OCI-LY1 (cell line): Measurements from ENCODE around the gene DGCR2.
"Not testable (repeated sequence)": the region's sequence is repeated elsewhere in the genome, so short reads cannot be mapped to it uniquely, and the experiment has no call there.

Source experiments
- H2AFZ ChIP-seq: fragments of 200-600 bp; sonication (generic), shearing (Covaris generic); 2 replicates; pipeline ENCODE4 v1.6.0; 2014; ENCODE audit warnings: antibody characterized with exemption, mild to moderate bottlenecking, low read length
- H3F3A ChIP-seq: fragments of 200-600 bp; sonication (generic), shearing (Covaris generic); 2 replicates; pipeline ENCODE4 v1.6.0; 2014; ENCODE audit warnings: mild to moderate bottlenecking, antibody characterized with exemption, low read length, moderate library complexity; ENCODE audit not compliant: insufficient read depth
- H3K27ac ChIP-seq: fragments of 200-600 bp; sonication (generic); 2 replicates; pipeline ENCODE4 v1.5.1; 2014; ENCODE audit warnings: low read length, mixed run types, mild to moderate bottlenecking, low read depth; ENCODE audit not compliant: poor library complexity, severe bottlenecking
- H3K27me3 ChIP-seq: fragments of 200-600 bp; sonication (generic); 2 replicates; pipeline ENCODE4 v1.6.0; 2014; ENCODE audit warnings: antibody characterized with exemption, mild to moderate bottlenecking, low read length, moderate library complexity; ENCODE audit not compliant: insufficient read depth
- H3K36me3 ChIP-seq: fragments of 200-600 bp; sonication (generic); 2 replicates; pipeline ENCODE4 v1.6.1; 2014; ENCODE audit warnings: mild to moderate bottlenecking, antibody characterized with exemption, low read length, moderate library complexity, mixed read lengths; ENCODE audit not compliant: insufficient read depth
- H3K4me1 ChIP-seq: fragments of 200-600 bp; sonication (generic); 2 replicates; pipeline ENCODE4 v1.5.1; 2014; ENCODE audit warnings: mild to moderate bottlenecking, low read length, moderate library complexity; ENCODE audit not compliant: insufficient read depth, severe bottlenecking
- H3K4me2 ChIP-seq: fragments of 200-600 bp; sonication (generic), shearing (Covaris generic); 2 replicates; pipeline ENCODE4 v1.6.1; 2014; ENCODE audit warnings: low read length
- H3K4me3 ChIP-seq: fragments of 200-600 bp; sonication (generic); 2 replicates; pipeline ENCODE4 v1.5.1; 2014; ENCODE audit warnings: low read length, low read depth, mild to moderate bottlenecking, mixed read lengths; ENCODE audit not compliant: poor library complexity, severe bottlenecking
- H3K79me2 ChIP-seq: fragments of 200-600 bp; shearing (Covaris generic); 2 replicates; pipeline ENCODE4 v1.6.1; 2016; ENCODE audit warnings: mixed run types, low read length, mixed read lengths; ENCODE audit not compliant: insufficient read depth
- H3K9ac ChIP-seq: fragments of 200-600 bp; sonication (generic), shearing (Covaris generic); 2 replicates; pipeline ENCODE4 v1.6.1; 2014; ENCODE audit warnings: mild to moderate bottlenecking, low read length, mixed read lengths
- H3K9me2 ChIP-seq: fragments of 200-600 bp; sonication (generic), shearing (Covaris generic); 2 replicates; pipeline ENCODE4 v1.6.1; 2014; ENCODE audit warnings: low read depth, mild to moderate bottlenecking, low read length, mixed read lengths
- H3K9me3 ChIP-seq: fragments of 200-600 bp; shearing (Covaris generic); 2 replicates; pipeline ENCODE4 v1.6.1; 2014; ENCODE audit warnings: low read length, mixed read lengths
- H4K20me1 ChIP-seq: fragments of 200-600 bp; sonication (generic), shearing (Covaris generic); 2 replicates; pipeline ENCODE4 v1.6.0; 2016; ENCODE audit warnings: mild to moderate bottlenecking, low read length; ENCODE audit not compliant: insufficient read depth
- EZH2 ChIP-seq: fragments of 200-600 bp; sonication (generic), shearing (Covaris generic); IDR thresholded peaks from 2 replicates; pipeline ENCODE4 v1.8.0; 2017; ENCODE audit warnings: borderline replicate concordance, mixed run types, mild to moderate bottlenecking, antibody characterized with exemption, low read length, moderate library complexity, mixed read lengths
- TF ChIP-seq, protein P1 (sequence below): fragments of 200-600 bp; sonication (generic), shearing (Covaris generic); IDR thresholded peaks from 2 replicates; pipeline ENCODE4 v1.5.1; 2017; ENCODE audit warnings: mild to moderate bottlenecking, antibody characterized with exemption, low read length, moderate library complexity, mixed read lengths

DGCR2 gene

GRCh38 chr22:19086896-19087295 lies 35.3 kb downstream of the DGCR2 start:
- Histone ChIP-seq H3K9me3 (no peaks in the 10 kb centered on the region), H3K79me2 (no peaks in the 10 kb centered on the region), H3K9ac (no peak overlapping the region), H3K36me3 (peaks cover 10% of the 10 kb centered on the region; the same call in 1 of the 2 replicates), H2AFZ (no peak overlapping the region), H3F3A (no peaks in the 10 kb centered on the region), H3K4me2 (no peak overlapping the region), H3K9me2 (no peaks in the 10 kb centered on the region), H3K4me3 (no peak overlapping the region), H3K27me3 (no peaks in the 10 kb centered on the region), H3K27ac (no peak overlapping the region), H3K4me1 (peaks cover 16% of the 10 kb centered on the region), H4K20me1 (no peaks in the 10 kb centered on the region)
- no peak for TF ChIP-seq EZH2
- TF ChIP-seq, protein P1, sequence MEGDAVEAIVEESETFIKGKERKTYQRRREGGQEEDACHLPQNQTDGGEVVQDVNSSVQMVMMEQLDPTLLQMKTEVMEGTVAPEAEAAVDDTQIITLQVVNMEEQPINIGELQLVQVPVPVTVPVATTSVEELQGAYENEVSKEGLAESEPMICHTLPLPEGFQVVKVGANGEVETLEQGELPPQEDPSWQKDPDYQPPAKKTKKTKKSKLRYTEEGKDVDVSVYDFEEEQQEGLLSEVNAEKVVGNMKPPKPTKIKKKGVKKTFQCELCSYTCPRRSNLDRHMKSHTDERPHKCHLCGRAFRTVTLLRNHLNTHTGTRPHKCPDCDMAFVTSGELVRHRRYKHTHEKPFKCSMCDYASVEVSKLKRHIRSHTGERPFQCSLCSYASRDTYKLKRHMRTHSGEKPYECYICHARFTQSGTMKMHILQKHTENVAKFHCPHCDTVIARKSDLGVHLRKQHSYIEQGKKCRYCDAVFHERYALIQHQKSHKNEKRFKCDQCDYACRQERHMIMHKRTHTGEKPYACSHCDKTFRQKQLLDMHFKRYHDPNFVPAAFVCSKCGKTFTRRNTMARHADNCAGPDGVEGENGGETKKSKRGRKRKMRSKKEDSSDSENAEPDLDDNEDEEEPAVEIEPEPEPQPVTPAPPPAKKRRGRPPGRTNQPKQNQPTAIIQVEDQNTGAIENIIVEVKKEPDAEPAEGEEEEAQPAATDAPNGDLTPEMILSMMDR: no peak

DNA sequence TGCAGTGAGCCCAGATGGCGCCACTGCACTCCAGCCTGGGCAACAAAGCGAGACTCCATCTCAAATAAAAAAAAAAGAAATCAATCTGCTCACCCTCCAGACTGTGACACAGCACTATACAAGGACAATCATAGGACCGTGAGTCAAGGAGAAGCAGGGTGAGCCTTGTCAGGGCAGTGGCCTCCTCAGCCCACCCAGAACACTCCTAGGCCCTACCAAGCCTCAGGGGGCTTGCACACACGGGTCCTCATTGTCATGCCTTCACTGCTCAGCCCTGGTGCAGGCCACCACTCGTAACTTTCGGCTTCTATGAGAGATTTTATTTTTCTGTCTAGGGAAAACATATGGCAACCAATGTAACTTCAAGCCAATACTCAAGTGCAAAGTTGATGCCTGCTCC lies 35.8 kb downstream of the DGCR2 start:
- Histone ChIP-seq H3K9ac (no peak overlapping the region), H3K27me3 (no peaks in the 10 kb centered on the region)

GRCh38 chr22:19085233-19085718 lies 36.9 kb downstream of the DGCR2 start:
- Histone ChIP-seq H3K9me2 (no peaks in the 10 kb centered on the region), H3K79me2 (no peaks in the 10 kb centered on the region), H3K36me3 (peaks cover 23% of the 10 kb centered on the region; the same call in 1 of the 2 replicates), H3F3A (no peaks in the 10 kb centered on the region), H3K4me1 (peaks cover 16% of the 10 kb centered on the region), H3K27ac (peak overlapping the region; percentile 58), H4K20me1 (no peaks in the 10 kb centered on the region), H3K9ac (peak overlapping the region; percentile 34; the same call in 1 of the 2 replicates), H3K27me3 (no peaks in the 10 kb centered on the region), H3K9me3 (no peaks in the 10 kb centered on the region), H3K4me3 (no peak overlapping the region), H2AFZ (no peak overlapping the region), H3K4me2 (peak overlapping the region; percentile 47; the same call in 1 of the 2 replicates)
- no peak for TF ChIP-seq EZH2
- TF ChIP-seq, protein P1: peak; percentile 35; the same call in 1 of the 2 replicates

More for the DNA sequence above, 35.8 kb downstream of the DGCR2 start:
- H3K9me3 ChIP-seq: no peaks in the 10 kb centered on the region
- peak overlapping the region; percentile 58 for H3K27ac ChIP-seq
- no peak overlapping the region for H3K4me3 ChIP-seq
- H3K4me2 ChIP-seq: no peak overlapping the region
- no peak overlapping the region for H2AFZ ChIP-seq
- TF ChIP-seq, protein P1: no peak; the same call in 1 of the 2 replicates
- TF ChIP-seq EZH2: no peak
- H3K4me1 ChIP-seq: peaks cover 16% of the 10 kb centered on the region
- no peaks in the 10 kb centered on the region for H3K9me2 ChIP-seq
- no peaks in the 10 kb centered on the region for H4K20me1 ChIP-seq
- no peaks in the 10 kb centered on the region for H3K79me2 ChIP-seq
- H3K36me3 ChIP-seq: peaks cover 15% of the 10 kb centered on the region; the same call in 1 of the 2 replicates
- no peaks in the 10 kb centered on the region for H3F3A ChIP-seq

- not testable (repeated sequence) for H3K4me2 ChIP-seq, H3K9me3 ChIP-seq
- peaks cover 16% of the 10 kb centered on the region for H3K4me1 ChIP-seq
Observed at GRCh38 chr22:19084586-19084985, 37.6 kb downstream of the DGCR2 start.

DNA sequence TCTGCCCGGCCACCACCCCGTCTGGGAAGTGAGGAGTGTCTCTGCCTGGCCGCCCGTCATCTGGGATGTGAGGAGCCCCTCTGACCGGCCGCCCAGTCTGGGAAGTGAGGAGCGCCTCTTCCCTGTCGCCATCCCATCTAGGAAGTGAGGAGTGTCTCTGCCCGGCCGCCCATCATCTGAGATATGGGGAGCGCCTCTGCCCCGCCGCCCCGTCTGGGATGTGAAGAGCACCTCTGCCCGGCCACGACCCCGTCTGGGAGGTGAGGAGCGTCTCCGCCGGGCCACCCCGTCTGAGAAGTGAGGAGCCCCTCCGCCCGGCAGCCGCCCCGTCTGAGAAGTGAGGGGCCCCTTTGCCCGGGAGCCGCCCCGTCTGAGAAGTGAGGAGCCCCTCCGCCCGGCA lies 38.1 kb downstream of the DGCR2 start:
- not testable (repeated sequence) for H2AFZ ChIP-seq, H3K4me2 ChIP-seq, H3K27ac ChIP-seq, H3F3A ChIP-seq, H3K27me3 ChIP-seq, H3K9me3 ChIP-seq, H3K9ac ChIP-seq, H3K9me2 ChIP-seq, H3K4me3 ChIP-seq, H4K20me1 ChIP-seq, H3K79me2 ChIP-seq
- Histone ChIP-seq H3K36me3 (peaks cover 31% of the 10 kb centered on the region; the same call in 1 of the 2 replicates), H3K4me1 (peaks cover 16% of the 10 kb centered on the region)

More at GRCh38 chr22:19084586-19084985, 37.6 kb downstream of the DGCR2 start:
- H3K9me2 ChIP-seq, H3F3A ChIP-seq, H3K27me3 ChIP-seq, H3K9ac ChIP-seq, H3K4me3 ChIP-seq, H3K79me2 ChIP-seq, H2AFZ ChIP-seq, H4K20me1 ChIP-seq, H3K27ac ChIP-seq: not testable (repeated sequence)
- H3K36me3 ChIP-seq: peaks cover 27% of the 10 kb centered on the region; the same call in 1 of the 2 replicates
